ENCODE measurements around the gene ATM.

The ATM gene

DNA sequence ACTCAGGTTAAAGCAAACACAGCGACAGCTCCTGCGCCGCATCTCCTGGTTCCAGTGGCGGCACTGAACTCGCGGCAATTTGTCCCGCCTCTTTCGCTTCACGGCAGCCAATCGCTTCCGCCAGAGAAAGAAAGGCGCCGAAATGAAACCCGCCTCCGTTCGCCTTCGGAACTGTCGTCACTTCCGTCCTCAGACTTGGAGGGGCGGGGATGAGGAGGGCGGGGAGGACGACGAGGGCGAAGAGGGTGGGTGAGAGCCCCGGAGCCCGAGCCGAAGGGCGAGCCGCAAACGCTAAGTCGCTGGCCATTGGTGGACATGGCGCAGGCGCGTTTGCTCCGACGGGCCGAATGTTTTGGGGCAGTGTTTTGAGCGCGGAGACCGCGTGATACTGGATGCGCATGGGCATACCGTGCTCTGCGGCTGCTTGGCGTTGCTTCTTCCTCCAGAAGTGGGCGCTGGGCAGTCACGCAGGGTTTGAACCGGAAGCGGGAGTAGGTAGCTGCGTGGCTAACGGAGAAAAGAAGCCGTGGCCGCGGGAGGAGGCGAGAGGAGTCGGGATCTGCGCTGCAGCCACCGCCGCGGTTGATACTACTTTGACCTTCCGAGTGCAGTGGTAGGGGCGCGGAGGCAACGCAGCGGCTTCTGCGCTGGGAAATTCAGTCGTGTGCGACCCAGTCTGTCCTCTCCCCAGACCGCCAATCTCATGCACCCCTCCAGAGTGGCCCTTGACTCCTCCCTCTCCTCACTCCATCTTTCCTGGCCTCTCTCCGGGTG lies at the start of gene ATM, which contains the start of gene NPAT (continued):
- no peak for TF ChIP-seq YY2 (tag by site-specific recombination; IDR thresholded peaks at IDR 0.05)
- TF ChIP-seq ZNF670 (tag by site-specific recombination; IDR thresholded peaks at IDR 0.05; ENCODE audit: low read depth): no peak
- no peak for TF ChIP-seq ZNF561 (tag by site-specific recombination; IDR thresholded peaks at IDR 0.05; ENCODE audit: borderline replicate concordance)
- TF ChIP-seq ZNF473 (tag by site-specific recombination; IDR thresholded peaks at IDR 0.05): no peak
- no peak for TF ChIP-seq ZNF23 (tag by site-specific recombination; IDR thresholded peaks at IDR 0.05; ENCODE audit: borderline replicate concordance)
- no peak for TF ChIP-seq ZNF114 (tag by site-specific recombination; IDR thresholded peaks at IDR 0.05)
- TF ChIP-seq ZNF48 (tag by site-specific recombination; IDR thresholded peaks at IDR 0.05): no peak
- TF ChIP-seq ZNF391 (tag by site-specific recombination; IDR thresholded peaks at IDR 0.05; ENCODE audit: borderline replicate concordance, low read depth): peak; percentile 73; the same call in 1 of the 2 replicates
- no peak for TF ChIP-seq ZFP3 (tag by site-specific recombination; IDR thresholded peaks at IDR 0.05; ENCODE audit: low read depth)
- no peak for TF ChIP-seq ZNF19 (tag by site-specific recombination; IDR thresholded peaks at IDR 0.05; ENCODE audit: low read depth)
- TF ChIP-seq ZNF214 (tag by site-specific recombination; IDR thresholded peaks at IDR 0.05; ENCODE audit: borderline replicate concordance): no peak
- TF ChIP-seq ZNF624 (tag by site-specific recombination; IDR thresholded peaks at IDR 0.05): no peak
- TF ChIP-seq, protein P1, sequence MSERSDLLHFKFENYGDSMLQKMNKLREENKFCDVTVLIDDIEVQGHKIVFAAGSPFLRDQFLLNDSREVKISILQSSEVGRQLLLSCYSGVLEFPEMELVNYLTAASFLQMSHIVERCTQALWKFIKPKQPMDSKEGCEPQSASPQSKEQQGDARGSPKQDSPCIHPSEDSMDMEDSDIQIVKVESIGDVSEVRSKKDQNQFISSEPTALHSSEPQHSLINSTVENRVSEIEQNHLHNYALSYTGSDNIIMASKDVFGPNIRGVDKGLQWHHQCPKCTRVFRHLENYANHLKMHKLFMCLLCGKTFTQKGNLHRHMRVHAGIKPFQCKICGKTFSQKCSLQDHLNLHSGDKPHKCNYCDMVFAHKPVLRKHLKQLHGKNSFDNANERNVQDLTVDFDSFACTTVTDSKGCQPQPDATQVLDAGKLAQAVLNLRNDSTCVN (tag by site-specific recombination; optimal IDR thresholded peaks at IDR 0.05): peak; percentile 45
- TF ChIP-seq, protein P2, sequence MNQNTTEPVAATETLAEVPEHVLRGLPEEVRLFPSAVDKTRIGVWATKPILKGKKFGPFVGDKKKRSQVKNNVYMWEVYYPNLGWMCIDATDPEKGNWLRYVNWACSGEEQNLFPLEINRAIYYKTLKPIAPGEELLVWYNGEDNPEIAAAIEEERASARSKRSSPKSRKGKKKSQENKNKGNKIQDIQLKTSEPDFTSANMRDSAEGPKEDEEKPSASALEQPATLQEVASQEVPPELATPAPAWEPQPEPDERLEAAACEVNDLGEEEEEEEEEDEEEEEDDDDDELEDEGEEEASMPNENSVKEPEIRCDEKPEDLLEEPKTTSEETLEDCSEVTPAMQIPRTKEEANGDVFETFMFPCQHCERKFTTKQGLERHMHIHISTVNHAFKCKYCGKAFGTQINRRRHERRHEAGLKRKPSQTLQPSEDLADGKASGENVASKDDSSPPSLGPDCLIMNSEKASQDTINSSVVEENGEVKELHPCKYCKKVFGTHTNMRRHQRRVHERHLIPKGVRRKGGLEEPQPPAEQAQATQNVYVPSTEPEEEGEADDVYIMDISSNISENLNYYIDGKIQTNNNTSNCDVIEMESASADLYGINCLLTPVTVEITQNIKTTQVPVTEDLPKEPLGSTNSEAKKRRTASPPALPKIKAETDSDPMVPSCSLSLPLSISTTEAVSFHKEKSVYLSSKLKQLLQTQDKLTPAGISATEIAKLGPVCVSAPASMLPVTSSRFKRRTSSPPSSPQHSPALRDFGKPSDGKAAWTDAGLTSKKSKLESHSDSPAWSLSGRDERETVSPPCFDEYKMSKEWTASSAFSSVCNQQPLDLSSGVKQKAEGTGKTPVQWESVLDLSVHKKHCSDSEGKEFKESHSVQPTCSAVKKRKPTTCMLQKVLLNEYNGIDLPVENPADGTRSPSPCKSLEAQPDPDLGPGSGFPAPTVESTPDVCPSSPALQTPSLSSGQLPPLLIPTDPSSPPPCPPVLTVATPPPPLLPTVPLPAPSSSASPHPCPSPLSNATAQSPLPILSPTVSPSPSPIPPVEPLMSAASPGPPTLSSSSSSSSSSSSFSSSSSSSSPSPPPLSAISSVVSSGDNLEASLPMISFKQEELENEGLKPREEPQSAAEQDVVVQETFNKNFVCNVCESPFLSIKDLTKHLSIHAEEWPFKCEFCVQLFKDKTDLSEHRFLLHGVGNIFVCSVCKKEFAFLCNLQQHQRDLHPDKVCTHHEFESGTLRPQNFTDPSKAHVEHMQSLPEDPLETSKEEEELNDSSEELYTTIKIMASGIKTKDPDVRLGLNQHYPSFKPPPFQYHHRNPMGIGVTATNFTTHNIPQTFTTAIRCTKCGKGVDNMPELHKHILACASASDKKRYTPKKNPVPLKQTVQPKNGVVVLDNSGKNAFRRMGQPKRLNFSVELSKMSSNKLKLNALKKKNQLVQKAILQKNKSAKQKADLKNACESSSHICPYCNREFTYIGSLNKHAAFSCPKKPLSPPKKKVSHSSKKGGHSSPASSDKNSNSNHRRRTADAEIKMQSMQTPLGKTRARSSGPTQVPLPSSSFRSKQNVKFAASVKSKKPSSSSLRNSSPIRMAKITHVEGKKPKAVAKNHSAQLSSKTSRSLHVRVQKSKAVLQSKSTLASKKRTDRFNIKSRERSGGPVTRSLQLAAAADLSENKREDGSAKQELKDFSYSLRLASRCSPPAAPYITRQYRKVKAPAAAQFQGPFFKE (tag by site-specific recombination; IDR thresholded peaks at IDR 0.05; ENCODE audit: borderline replicate concordance): no peak
- TF ChIP-seq, protein P3, sequence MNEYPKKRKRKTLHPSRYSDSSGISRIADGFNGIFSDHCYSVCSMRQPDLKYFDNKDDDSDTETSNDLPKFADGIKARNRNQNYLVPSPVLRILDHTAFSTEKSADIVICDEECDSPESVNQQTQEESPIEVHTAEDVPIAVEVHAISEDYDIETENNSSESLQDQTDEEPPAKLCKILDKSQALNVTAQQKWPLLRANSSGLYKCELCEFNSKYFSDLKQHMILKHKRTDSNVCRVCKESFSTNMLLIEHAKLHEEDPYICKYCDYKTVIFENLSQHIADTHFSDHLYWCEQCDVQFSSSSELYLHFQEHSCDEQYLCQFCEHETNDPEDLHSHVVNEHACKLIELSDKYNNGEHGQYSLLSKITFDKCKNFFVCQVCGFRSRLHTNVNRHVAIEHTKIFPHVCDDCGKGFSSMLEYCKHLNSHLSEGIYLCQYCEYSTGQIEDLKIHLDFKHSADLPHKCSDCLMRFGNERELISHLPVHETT (tag by site-specific recombination; IDR thresholded peaks at IDR 0.05): 0 out of 2 replicates have a peak, but pooled peaks have one; percentile 62
- TF ChIP-seq ZNF549 (tag by site-specific recombination; IDR thresholded peaks at IDR 0.05): no peak
- TF ChIP-seq ZNF76 (tag by site-specific recombination; IDR thresholded peaks at IDR 0.05; ENCODE audit: borderline replicate concordance, low read depth): no peak
- TF ChIP-seq, protein P4, sequence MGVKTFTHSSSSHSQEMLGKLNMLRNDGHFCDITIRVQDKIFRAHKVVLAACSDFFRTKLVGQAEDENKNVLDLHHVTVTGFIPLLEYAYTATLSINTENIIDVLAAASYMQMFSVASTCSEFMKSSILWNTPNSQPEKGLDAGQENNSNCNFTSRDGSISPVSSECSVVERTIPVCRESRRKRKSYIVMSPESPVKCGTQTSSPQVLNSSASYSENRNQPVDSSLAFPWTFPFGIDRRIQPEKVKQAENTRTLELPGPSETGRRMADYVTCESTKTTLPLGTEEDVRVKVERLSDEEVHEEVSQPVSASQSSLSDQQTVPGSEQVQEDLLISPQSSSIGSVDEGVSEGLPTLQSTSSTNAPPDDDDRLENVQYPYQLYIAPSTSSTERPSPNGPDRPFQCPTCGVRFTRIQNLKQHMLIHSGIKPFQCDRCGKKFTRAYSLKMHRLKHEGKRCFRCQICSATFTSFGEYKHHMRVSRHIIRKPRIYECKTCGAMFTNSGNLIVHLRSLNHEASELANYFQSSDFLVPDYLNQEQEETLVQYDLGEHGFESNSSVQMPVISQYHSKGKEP (tag by site-specific recombination; IDR thresholded peaks at IDR 0.05): no peak
- TF ChIP-seq ZNF175 (tag by site-specific recombination; IDR thresholded peaks at IDR 0.05): no peak
- TF ChIP-seq, protein P5, sequence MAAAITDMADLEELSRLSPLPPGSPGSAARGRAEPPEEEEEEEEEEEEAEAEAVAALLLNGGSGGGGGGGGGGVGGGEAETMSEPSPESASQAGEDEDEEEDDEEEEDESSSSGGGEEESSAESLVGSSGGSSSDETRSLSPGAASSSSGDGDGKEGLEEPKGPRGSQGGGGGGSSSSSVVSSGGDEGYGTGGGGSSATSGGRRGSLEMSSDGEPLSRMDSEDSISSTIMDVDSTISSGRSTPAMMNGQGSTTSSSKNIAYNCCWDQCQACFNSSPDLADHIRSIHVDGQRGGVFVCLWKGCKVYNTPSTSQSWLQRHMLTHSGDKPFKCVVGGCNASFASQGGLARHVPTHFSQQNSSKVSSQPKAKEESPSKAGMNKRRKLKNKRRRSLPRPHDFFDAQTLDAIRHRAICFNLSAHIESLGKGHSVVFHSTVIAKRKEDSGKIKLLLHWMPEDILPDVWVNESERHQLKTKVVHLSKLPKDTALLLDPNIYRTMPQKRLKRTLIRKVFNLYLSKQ (tag by site-specific recombination; IDR thresholded peaks at IDR 0.05; ENCODE audit: borderline replicate concordance): no peak
- TF ChIP-seq ZSCAN23 (tag by site-specific recombination; IDR thresholded peaks at IDR 0.05): 0 out of 2 replicates have a peak, but pooled peaks have one; percentile 59
- no peak for TF ChIP-seq ZIC2 (tag by site-specific recombination; IDR thresholded peaks at IDR 0.05)
- TF ChIP-seq ZNF521 (tag by site-specific recombination; IDR thresholded peaks at IDR 0.05): no peak
- TF ChIP-seq, protein P6, sequence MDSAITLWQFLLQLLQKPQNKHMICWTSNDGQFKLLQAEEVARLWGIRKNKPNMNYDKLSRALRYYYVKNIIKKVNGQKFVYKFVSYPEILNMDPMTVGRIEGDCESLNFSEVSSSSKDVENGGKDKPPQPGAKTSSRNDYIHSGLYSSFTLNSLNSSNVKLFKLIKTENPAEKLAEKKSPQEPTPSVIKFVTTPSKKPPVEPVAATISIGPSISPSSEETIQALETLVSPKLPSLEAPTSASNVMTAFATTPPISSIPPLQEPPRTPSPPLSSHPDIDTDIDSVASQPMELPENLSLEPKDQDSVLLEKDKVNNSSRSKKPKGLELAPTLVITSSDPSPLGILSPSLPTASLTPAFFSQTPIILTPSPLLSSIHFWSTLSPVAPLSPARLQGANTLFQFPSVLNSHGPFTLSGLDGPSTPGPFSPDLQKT (IDR thresholded peaks at IDR 0.05; ENCODE audit: borderline replicate concordance, low read depth, low read length): peak; percentile 62; the same call in 1 of the 2 replicates
- no peak for TF ChIP-seq SCRT2 (tag by site-specific recombination; IDR thresholded peaks at IDR 0.05)
- no peak for TF ChIP-seq ZNF274 (IDR thresholded peaks at IDR 0.05; ENCODE audit: low read length)
- no peak for TF ChIP-seq ZNF274 (tag by site-specific recombination; IDR thresholded peaks at IDR 0.05; ENCODE audit: borderline replicate concordance)
